ENCODE measurements around the gene MKI67. TPM values are rescaled to one million over a fixed set of nuclear protein-coding genes. Genes with fewer than 3 reads are reported as not detected.

MKI67 gene
- total and polyA plus RNA-seq, 10 of the 15 experiments (the other 5 are each of a cell fraction or from before 2014, with no cell fraction given) = 22.3 to 183 (median 82.9) TPM

DNA sequence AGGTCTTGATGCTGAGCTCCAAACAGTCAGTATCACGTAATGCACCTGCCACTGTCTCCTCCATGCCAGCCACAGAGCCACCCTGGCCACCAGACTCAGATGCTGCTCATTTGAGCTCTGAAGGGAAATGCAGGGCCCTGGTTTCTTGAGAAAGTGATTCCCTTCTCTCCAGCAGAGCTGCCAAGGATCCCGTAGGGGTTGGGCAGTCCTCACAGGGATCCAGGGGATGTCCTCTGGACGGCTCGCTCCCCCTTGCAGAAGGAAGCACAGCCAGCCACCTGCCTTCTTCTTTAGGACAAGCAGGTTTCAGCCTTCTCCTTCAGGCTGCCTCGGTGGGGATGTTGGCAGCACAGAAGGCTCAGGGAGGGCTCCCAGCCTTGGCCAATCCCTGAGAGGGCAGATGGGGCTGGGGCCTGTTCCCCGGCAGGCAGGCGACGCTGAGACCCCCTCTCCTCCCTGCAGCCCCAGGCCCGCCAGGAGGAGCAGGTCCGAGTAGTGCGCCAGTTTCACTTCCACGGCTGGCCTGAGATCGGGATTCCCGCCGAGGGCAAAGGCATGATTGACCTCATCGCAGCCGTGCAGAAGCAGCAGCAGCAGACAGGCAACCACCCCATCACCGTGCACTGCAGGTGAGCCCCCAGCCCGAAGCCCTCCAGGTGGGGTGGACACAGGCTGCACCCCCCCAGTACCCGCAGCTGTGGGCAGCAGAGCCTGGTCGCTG lies 48.9 kb downstream of the MKI67 start:
- SMC1A ChIA-PET (ENCODE audit: uncharacterized antibody, unreplicated experiment) = interaction anchor here (0.9 kb wide), 1 partner anchor 41 kb away, joined by 3 read pairs; no protein-coding TSS in a partner anchor
- H3K79me2 ChIP-seq (ENCODE audit: control insufficient read depth, insufficient read depth, low read length) = no peaks in the 10 kb centered on the region
- TF ChIP-seq RFX5 (IDR thresholded peaks at IDR 0.05; ENCODE audit: low read depth, low read length) (no peak), POLR2A (IDR thresholded peaks at IDR 0.05; ENCODE audit: low read depth, low read length) (no peak), JUNB (IDR thresholded peaks at IDR 0.05) (no peak), NBN (IDR thresholded peaks at IDR 0.05) (no peak), ZNF384 (IDR thresholded peaks at IDR 0.05; ENCODE audit: borderline replicate concordance, low read depth, low read length) (no peak), PAX8 (IDR thresholded peaks at IDR 0.05) (no peak), NRF1 (conservative IDR thresholded peaks at IDR 0.05; ENCODE audit: low read depth, low read length) (no peak), HSF1 (IDR thresholded peaks at IDR 0.05; ENCODE audit: low read depth, low read length) (no peak), SMC3 (IDR thresholded peaks at IDR 0.05; ENCODE audit: borderline replicate concordance, low read length) (no peak), WRNIP1 (IDR thresholded peaks at IDR 0.05; ENCODE audit: borderline replicate concordance, low read depth, low read length) (no peak), RAD21 (IDR thresholded peaks at IDR 0.05; ENCODE audit: insufficient read depth, low read depth, low read length) (no peak), TAF1 (IDR thresholded peaks at IDR 0.05; ENCODE audit: borderline replicate concordance, low read depth, low read length) (no peak), SMARCA5 (IDR thresholded peaks at IDR 0.05) (no peak), HCFC1 (IDR thresholded peaks at IDR 0.05; ENCODE audit: low read length) (no peak), CBX3 (IDR thresholded peaks at IDR 0.05; ENCODE audit: borderline replicate concordance, low read depth) (no peak)
- TF ChIP-seq, protein P1, sequence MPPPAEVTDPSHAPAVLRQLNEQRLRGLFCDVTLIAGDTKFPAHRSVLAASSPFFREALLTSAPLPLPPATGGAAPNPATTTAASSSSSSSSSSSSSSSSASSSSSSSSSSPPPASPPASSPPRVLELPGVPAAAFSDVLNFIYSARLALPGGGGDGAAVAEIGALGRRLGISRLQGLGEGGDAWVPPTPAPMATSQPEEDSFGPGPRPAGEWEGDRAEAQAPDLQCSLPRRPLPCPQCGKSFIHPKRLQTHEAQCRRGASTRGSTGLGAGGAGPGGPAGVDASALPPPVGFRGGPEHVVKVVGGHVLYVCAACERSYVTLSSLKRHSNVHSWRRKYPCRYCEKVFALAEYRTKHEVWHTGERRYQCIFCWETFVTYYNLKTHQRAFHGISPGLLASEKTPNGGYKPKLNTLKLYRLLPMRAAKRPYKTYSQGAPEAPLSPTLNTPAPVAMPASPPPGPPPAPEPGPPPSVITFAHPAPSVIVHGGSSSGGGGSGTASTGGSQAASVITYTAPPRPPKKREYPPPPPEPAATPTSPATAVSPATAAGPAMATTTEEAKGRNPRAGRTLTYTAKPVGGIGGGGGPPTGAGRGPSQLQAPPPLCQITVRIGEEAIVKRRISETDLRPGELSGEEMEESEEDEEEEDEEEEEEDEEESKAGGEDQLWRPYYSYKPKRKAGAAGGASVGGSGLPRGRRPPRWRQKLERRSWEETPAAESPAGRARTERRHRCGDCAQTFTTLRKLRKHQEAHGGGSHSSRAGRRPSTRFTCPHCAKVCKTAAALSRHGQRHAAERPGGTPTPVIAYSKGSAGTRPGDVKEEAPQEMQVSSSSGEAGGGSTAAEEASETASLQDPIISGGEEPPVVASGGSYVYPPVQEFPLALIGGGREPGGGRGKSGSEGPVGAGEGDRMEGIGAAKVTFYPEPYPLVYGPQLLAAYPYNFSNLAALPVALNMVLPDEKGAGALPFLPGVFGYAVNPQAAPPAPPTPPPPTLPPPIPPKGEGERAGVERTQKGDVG (CRISPR knock-in tag; IDR thresholded peaks at IDR 0.05) = no peak
- TF ChIP-seq, protein P2, sequence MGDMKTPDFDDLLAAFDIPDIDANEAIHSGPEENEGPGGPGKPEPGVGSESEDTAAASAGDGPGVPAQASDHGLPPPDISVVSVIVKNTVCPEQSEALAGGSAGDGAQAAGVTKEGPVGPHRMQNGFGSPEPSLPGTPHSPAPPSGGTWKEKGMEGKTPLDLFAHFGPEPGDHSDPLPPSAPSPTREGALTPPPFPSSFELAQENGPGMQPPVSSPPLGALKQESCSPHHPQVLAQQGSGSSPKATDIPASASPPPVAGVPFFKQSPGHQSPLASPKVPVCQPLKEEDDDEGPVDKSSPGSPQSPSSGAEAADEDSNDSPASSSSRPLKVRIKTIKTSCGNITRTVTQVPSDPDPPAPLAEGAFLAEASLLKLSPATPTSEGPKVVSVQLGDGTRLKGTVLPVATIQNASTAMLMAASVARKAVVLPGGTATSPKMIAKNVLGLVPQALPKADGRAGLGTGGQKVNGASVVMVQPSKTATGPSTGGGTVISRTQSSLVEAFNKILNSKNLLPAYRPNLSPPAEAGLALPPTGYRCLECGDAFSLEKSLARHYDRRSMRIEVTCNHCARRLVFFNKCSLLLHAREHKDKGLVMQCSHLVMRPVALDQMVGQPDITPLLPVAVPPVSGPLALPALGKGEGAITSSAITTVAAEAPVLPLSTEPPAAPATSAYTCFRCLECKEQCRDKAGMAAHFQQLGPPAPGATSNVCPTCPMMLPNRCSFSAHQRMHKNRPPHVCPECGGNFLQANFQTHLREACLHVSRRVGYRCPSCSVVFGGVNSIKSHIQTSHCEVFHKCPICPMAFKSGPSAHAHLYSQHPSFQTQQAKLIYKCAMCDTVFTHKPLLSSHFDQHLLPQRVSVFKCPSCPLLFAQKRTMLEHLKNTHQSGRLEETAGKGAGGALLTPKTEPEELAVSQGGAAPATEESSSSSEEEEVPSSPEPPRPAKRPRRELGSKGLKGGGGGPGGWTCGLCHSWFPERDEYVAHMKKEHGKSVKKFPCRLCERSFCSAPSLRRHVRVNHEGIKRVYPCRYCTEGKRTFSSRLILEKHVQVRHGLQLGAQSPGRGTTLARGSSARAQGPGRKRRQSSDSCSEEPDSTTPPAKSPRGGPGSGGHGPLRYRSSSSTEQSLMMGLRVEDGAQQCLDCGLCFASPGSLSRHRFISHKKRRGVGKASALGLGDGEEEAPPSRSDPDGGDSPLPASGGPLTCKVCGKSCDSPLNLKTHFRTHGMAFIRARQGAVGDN (IDR thresholded peaks at IDR 0.05) = no peak

More for the DNA sequence above, 48.9 kb downstream of the MKI67 start:
- no TSS peak for BruUV-seq (replicated peaks)
- ChIA-PET CTCF (interaction anchor here (0.9 to 1.4 kb wide), 4 partner anchors 42 to 74 kb away, joined by 3 to 4 read pairs (median 3); no protein-coding TSS in a partner anchor), RAD21 (ENCODE audit: unreplicated experiment) (interaction anchor here (0.8 kb wide), 1 partner anchor 74 kb away, joined by 3 read pairs; no protein-coding TSS in a partner anchor), POLR2A (no interaction called here)
- Histone ChIP-seq H3K9ac (ENCODE audit: control insufficient read depth, insufficient read depth, low read length) (no peak overlapping the region), H2AFZ (ENCODE audit: control insufficient read depth, low read depth, low read length) (no peak overlapping the region), H3K36me3 (ENCODE audit: control insufficient read depth in 2 of 2, insufficient read depth in 2 of 2, low read length in 1 of 2) (peaks cover 0 to 3% of the 10 kb centered on the region in 2 experiments; a peak in 3 of 4 replicates), H3K4me3 (no peak overlapping the region), H3K27ac (ENCODE audit: control insufficient read depth, insufficient read depth) (no peak overlapping the region), H4K20me1 (ENCODE audit: control insufficient read depth, insufficient read depth) (no peaks in the 10 kb centered on the region), H3K27me3 (replicated peaks in 1 of 2; ENCODE audit: control insufficient read depth in 2 of 2, insufficient read depth in 2 of 2, low read length in 1 of 2) (no peaks in the 10 kb centered on the region), H3K4me1 (ENCODE audit: control insufficient read depth, insufficient read depth, low read length) (no peaks in the 10 kb centered on the region), H3K4me2 (ENCODE audit: control insufficient read depth, insufficient read depth) (no peak overlapping the region), H3K9me3 (replicated peaks; ENCODE audit: control insufficient read depth, insufficient read depth, low read length) (no peaks in the 10 kb centered on the region)
- ATAC-seq (no peak), DNase-seq (ENCODE audit: low read depth, low spot score) (no peak), FAIRE-seq (no peak)
- WGBS (ENCODE audit: insufficient coverage, insufficient replicate concordance, low lambda C conversion rate, missing lambda C conversion rate) = 80% methylated on average over 21 of the region's 21 CpGs
- in situ Hi-C loops (cut with MboI) = no loop called here
- intact Hi-C loops (cut with micrococcal nuclease; ENCODE audit: unreplicated experiment) = no loop called here
